Stomach (tissue), 4 donors: ENCODE results near the gene NMNAT2.
A peak's percentile ranks its signal among the peaks of the same experiment; 100 is the strongest.

Experiments used
- CTCF ChIP-seq, 7 experiments: fragments of 450-650 bp in 4 of 7; fragments of 200-600 bp in 3 of 7; sonication (generic) in 3 of 7; IDR thresholded peaks; one replicate each; pipeline ENCODE4 v1.5.1; 2016 to 2019; ENCODE audit warnings: antibody characterized with exemption in 7 of 7, control low read depth in 2 of 7, mild to moderate bottlenecking in 1 of 7
- EP300 ChIP-seq: sonication (generic); formaldehyde crosslinking; IDR thresholded peaks from one replicate; pipeline ENCODE4 v1.6.1; 2017; ENCODE audit warnings: antibody characterized with exemption
- POLR2A ChIP-seq, 4 donors: fragments of 450-650 bp; IDR thresholded peaks; one replicate each; pipeline ENCODE4 v1.6.1; 2016; ENCODE audit warnings: antibody characterized with exemption in 4 of 4, control low read depth in 2 of 4, mild to moderate bottlenecking in 1 of 4, moderate library complexity in 1 of 4
- POLR2AphosphoS5 ChIP-seq, 3 donors: sonication (generic); formaldehyde crosslinking; IDR thresholded peaks; one replicate each; pipeline ENCODE4 v1.6.1; 2016; ENCODE audit warnings: antibody characterized with exemption in 3 of 3

- TF ChIP-seq CTCF (IDR thresholded peaks at IDR 0.05) = no peak
- no peak for TF ChIP-seq POLR2A (IDR thresholded peaks at IDR 0.05)
- TF ChIP-seq POLR2AphosphoS5 (IDR thresholded peaks at IDR 0.05) = peak; percentile 65 to 94 (median 74)
- peak; percentile 40 for TF ChIP-seq EP300
Measured at GRCh38 chr1:183205196-183205781, 212.9 kb downstream of the NMNAT2 start.
